ENCODE results near the gene HEY2.
A peak's percentile ranks its signal among the peaks of the same experiment; 100 is the strongest.
"Not testable (repeated sequence)": the region's sequence is repeated elsewhere in the genome, so short reads cannot be mapped to it uniquely, and the experiment has no call there.

The HEY2 gene

DNA sequence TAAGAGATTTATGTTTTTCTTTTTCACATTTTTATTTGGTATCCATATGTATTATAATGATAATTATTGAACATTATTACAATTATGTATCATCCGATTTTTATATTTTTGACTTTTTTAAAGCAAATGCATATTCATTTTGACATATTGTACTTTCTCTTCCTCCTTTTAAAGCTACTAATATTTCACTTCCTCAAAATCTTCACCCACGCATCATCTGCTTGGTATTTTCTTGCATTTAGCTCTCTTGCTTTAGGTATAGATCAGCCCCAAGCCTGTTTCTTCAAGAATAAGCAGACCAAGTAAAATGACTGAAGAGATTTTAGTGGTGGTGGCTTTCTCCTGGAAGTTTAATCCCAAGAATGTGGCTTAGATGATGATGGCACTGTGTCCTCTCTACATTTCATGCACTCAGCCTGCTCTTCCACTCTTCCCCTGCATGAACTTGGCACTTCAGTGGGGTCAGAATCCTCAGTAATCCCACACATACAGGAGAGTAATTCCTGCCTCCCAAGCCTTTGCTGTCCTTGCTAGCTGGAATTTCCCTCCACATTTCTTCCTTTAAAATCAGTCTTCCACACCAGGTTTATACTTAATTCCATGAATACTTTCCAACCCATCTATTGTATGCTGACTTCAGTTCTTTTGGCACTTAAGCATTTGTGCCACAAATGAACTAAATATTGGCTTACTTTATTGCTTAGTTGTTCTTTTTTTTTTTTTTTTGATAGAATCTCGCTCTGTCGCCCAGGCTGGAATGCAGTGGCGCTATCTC lies 49.5 kb downstream of the HEY2 start:
- in situ Hi-C loops (cut with HindIII; ENCODE audit: low sequenced_read_pairs) = no loop called here
- DNase-seq (ENCODE audit: low read depth, low spot score) = no peak
- H3K4me3 ChIP-seq (ENCODE audit: low read depth, low read length) = no peak overlapping the region
- TF ChIP-seq, protein P1, sequence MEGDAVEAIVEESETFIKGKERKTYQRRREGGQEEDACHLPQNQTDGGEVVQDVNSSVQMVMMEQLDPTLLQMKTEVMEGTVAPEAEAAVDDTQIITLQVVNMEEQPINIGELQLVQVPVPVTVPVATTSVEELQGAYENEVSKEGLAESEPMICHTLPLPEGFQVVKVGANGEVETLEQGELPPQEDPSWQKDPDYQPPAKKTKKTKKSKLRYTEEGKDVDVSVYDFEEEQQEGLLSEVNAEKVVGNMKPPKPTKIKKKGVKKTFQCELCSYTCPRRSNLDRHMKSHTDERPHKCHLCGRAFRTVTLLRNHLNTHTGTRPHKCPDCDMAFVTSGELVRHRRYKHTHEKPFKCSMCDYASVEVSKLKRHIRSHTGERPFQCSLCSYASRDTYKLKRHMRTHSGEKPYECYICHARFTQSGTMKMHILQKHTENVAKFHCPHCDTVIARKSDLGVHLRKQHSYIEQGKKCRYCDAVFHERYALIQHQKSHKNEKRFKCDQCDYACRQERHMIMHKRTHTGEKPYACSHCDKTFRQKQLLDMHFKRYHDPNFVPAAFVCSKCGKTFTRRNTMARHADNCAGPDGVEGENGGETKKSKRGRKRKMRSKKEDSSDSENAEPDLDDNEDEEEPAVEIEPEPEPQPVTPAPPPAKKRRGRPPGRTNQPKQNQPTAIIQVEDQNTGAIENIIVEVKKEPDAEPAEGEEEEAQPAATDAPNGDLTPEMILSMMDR (IDR thresholded peaks at IDR 0.05; ENCODE audit: low read depth, low read length) = no peak

DNA sequence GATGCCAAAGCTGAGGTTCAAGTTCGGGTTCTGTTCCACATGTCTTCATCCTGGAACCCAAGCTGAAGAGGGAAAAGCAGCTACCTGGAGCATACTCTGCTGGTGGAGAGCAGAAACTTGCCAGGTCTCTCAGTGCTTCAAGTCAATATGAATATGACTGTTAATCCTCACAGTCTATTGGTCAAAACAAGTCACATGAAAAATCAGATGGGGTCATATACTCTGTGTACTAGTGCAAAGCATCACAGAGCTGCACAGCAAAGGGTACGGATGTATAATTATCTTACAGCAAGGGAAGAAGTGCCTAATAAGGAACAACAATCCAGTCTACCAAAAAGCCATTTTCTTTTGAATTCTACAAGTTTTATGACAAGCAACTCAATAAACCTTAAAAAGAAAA lies 53.0 kb downstream of the HEY2 start:
- H3K4me3 ChIP-seq (ENCODE audit: low read depth, low read length) = no peak overlapping the region
- TF ChIP-seq, protein P1 (IDR thresholded peaks at IDR 0.05; ENCODE audit: low read depth, low read length) = no peak
- no peak for DNase-seq (ENCODE audit: low read depth, low spot score)
- in situ Hi-C loops (cut with HindIII; ENCODE audit: low sequenced_read_pairs) = no loop called here

DNA sequence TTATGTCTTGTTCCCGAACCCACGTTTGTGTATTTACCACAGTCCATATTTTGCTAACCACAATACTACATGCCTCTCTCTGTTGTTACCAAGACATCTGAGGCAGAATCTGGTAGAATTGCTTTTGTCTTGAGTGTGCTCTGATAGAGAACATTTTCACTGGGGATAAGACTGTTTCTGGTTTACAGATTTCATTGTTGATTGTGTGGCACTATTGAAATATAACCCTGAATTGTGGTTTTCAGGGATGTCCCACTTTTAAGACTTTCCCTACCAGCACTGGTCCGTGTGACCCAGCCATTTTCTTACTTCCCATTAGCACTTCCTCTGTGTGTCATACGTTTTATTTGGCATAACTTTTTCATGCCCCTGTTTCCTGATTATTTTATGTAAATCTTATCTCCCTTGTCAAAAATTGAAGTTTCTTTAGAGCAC lies 53.5 kb downstream of the HEY2 start:
- no peak overlapping the region for H3K4me3 ChIP-seq (ENCODE audit: low read depth, low read length)
- TF ChIP-seq, protein P1 (IDR thresholded peaks at IDR 0.05; ENCODE audit: low read depth, low read length) = no peak
- in situ Hi-C loops (cut with HindIII; ENCODE audit: low sequenced_read_pairs) = no loop called here
- peak; percentile 67 for DNase-seq (ENCODE audit: low read depth, low spot score)

DNA sequence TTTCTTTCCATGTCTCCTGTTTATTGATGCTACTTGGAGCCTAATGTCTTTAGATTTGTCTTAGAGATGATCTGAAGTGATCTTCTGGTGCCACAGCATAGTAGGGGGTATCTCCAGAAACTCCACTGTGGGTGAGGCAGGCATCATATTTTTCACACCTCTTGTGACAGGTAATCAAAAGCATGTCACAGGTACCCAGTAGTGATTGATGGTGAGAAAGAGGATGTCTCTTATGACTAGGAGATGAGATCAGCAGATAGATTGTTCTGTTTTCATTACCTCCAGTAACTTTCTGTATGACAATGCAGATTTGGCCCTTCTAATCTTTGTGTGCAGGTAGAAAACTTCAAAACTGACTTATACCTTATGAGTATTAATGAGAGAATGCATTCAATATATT lies 54.8 kb downstream of the HEY2 start:
- H3K4me3 ChIP-seq (ENCODE audit: low read depth, low read length) = no peak overlapping the region
- TF ChIP-seq, protein P1 (IDR thresholded peaks at IDR 0.05; ENCODE audit: low read depth, low read length) = no peak
- in situ Hi-C loops (cut with HindIII; ENCODE audit: low sequenced_read_pairs) = no loop called here
- DNase-seq (ENCODE audit: low read depth, low spot score) = no peak

DNA sequence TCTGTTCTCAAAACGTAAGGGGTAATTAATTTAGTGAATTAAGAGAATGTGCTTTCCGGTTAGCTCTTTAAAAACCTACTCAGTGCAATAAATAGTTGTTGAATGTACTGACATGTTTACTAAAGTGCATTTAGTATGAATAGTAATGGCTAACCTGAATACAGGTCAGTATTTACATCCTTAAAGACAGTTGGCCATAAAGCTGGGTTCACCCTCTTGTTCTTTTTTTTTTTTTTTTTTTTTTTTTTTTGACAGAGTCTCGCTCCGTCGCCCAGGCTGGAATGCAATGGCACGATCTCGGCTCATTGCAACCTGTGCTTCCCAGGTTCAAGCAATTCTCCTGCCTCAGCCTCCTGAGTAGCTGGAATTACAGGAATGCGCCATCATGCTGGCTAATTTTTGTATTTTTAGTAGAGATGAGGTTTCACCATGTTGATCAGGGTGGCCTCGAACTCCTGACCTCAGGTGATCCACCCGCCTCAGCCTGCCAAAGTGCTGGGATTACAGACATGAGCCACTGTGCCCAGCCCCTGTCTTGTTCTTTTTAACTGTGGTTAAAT lies 55.5 kb downstream of the HEY2 start:
- in situ Hi-C loops (cut with HindIII; ENCODE audit: low sequenced_read_pairs); DNase-seq (ENCODE audit: low read depth, low spot score); H3K4me3 ChIP-seq (ENCODE audit: low read depth, low read length): not testable (repeated sequence)

DNA sequence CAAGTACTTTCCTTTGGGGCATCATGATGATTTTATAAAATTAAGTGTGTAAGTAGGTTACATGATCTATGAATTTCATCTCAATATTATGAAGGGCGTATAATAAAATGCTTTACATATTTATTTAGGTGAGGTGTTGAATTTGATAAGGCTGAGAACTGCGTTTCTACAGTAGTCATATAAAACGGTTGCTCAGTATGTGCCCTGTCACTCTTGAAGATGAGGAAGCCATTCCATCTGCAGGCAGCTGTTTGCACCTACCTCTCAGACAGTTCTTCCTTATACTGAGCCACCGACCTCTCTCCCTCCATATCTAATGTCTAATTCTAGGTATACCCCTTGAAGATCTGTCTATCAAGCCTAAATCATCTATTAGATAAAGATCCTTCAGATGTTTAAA lies 57.4 kb downstream of the HEY2 start:
- TF ChIP-seq, protein P1 (IDR thresholded peaks at IDR 0.05; ENCODE audit: low read depth, low read length) = no peak
- no peak for DNase-seq (ENCODE audit: low read depth, low spot score)
- H3K4me3 ChIP-seq (ENCODE audit: low read depth, low read length) = no peak overlapping the region
- in situ Hi-C loops (cut with HindIII; ENCODE audit: low sequenced_read_pairs) = no loop called here

DNA sequence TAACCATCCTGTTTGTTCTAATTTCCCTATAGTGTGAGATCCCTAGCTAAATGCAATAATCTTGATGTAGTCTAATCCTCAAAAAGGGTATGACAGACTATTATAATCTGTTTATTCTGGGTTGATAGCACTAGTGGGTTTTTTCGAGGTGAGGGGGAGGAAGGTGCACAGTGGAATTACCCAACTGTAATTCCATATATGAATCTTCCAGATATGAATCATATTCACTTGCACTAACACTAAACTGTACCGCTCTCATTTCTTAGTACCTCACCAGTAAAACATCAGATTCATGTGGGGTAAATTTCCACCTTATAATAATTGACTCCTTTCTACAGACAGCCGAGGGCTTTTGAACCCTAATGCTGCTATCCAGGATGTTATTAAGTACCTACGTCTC lies 57.9 kb downstream of the HEY2 start:
- TF ChIP-seq, protein P1 (IDR thresholded peaks at IDR 0.05; ENCODE audit: low read depth, low read length) = no peak
- in situ Hi-C loops (cut with HindIII; ENCODE audit: low sequenced_read_pairs) = no loop called here
- no peak overlapping the region for H3K4me3 ChIP-seq (ENCODE audit: low read depth, low read length)
- no peak for DNase-seq (ENCODE audit: low read depth, low spot score)

Measured in astrocyte of the spinal cord (primary cell).